Natural killer cell (primary cell): Measurements from ENCODE around the gene FKBP15. TPM values are rescaled to one million over a fixed set of nuclear protein-coding genes. Genes with fewer than 3 reads are reported as not detected.

Experiments used
- ATAC-seq, 3 donors: fragments of 150-1000 bp in 2 of 3; fragments of 200-7000 bp in 1 of 3; cut with Tn5 transposase; 1 replicate in 1 of 3; 2 replicates in 2 of 3; pipeline ENCODE4 v1.10.0; 2021; ENCODE audit warnings: mild to moderate bottlenecking in 2 of 3, moderate library complexity in 2 of 3
- DNase-seq, 2 donors: peaks; one replicate each; pipeline versions ENCODE4 v3.0.0 to v3.0.0-alpha.2; 2013 to 2021; ENCODE audit warnings: mixed read lengths in 1 of 2
- H3K27ac ChIP-seq: one replicate; pipeline ENCODE4 v1.5.1; 2013; ENCODE audit warnings: mild to moderate bottlenecking, low read length
- H3K27me3 ChIP-seq: one replicate; pipeline ENCODE4 v1.6.1; 2013; ENCODE audit warnings: low read length; ENCODE audit not compliant: control insufficient read depth, insufficient read depth
- H3K36me3 ChIP-seq: one replicate; pipeline ENCODE4 v1.6.1; 2013; ENCODE audit warnings: low read length; ENCODE audit not compliant: control insufficient read depth, insufficient read depth
- H3K4me1 ChIP-seq: one replicate; pipeline ENCODE4 v1.6.1; 2013; ENCODE audit warnings: low read length; ENCODE audit not compliant: control insufficient read depth, insufficient read depth
- H3K4me3 ChIP-seq: one replicate; pipeline ENCODE4 v1.5.1; 2013; ENCODE audit warnings: low read length
- H3K9me3 ChIP-seq: one replicate; pipeline ENCODE4 v1.6.1; 2013; ENCODE audit warnings: low read length; ENCODE audit not compliant: control insufficient read depth, insufficient read depth
- H3K27ac Mint-ChIP-seq, 2 donors: one replicate each; pipeline ENCODE4 v1.8.0; 2022; ENCODE audit warnings: mild to moderate bottlenecking in 2 of 2, mixed read lengths in 2 of 2, moderate library complexity in 1 of 2
- H3K27me3 Mint-ChIP-seq, 2 donors: one replicate each; pipeline ENCODE4 v1.8.0; 2022; ENCODE audit warnings: low read depth in 2 of 2, mixed read lengths in 2 of 2
- H3K36me3 Mint-ChIP-seq: one replicate; pipeline ENCODE4 v1.8.0; 2022; ENCODE audit warnings: mixed read lengths
- H3K4me1 Mint-ChIP-seq, 2 donors: one replicate each; pipeline ENCODE4 v1.8.0; 2022; ENCODE audit warnings: mixed read lengths in 2 of 2
- H3K4me3 Mint-ChIP-seq: one replicate; pipeline ENCODE4 v1.8.0; 2022; ENCODE audit warnings: mild to moderate bottlenecking, moderate library complexity, mixed read lengths
- H3K9me3 Mint-ChIP-seq, 2 donors: one replicate each; pipeline ENCODE4 v1.8.0; 2022; ENCODE audit warnings: mixed read lengths in 2 of 2
- CTCF ChIP-seq: fragments of 200-600 bp; IDR thresholded peaks from one replicate; pipeline ENCODE4 v1.8.0; 2022; ENCODE audit warnings: antibody characterized with exemption
- WGBS: methylation state at CpG from one replicate; pipeline ENCODE4 v1.1.7; 2013; ENCODE audit warnings: missing lambda C conversion rate; ENCODE audit not compliant: insufficient coverage; 5-methylcytosine and 5-hydroxymethylcytosine counted together
- intact Hi-C: fragments of 100-400 bp; cut with micrococcal nuclease; formaldehyde crosslinking; loops from one replicate; pipeline ENCODE4 v1.14.2; 2022
- total RNA-seq, 4 donors: library from RNA; stranded (reverse); fragments of 120-200 nt in 1 of 4; gene quantifications; one replicate each; pipeline versions ENCODE4 v1.2.3 to v1.2.4, GENCODE V29; 2013 to 2022

The FKBP15 gene
- total RNA-seq, 3 donors from 2014 or later (not counting 1 experiment from before 2014, with no cell fraction given): 35.0 to 37.9 (median 35.9) TPM

- DNase-seq (no peak), ATAC-seq (no peak)
- H3K27ac ChIP-seq: no peak overlapping the region
- no peaks in the 10 kb centered on the region for H3K27me3 ChIP-seq
- Mint-ChIP-seq H3K4me3 (no peak overlapping the region), H3K27me3 (peaks cover 14 to 51% of the 10 kb centered on the region in 2 donors), H3K36me3 (no peaks in the 10 kb centered on the region), H3K4me1 (no peaks in the 10 kb centered on the region), H3K9me3 (no peaks in the 10 kb centered on the region), H3K27ac (no peak overlapping the region)
- no peaks in the 10 kb centered on the region for H3K4me1 ChIP-seq
- no peaks in the 10 kb centered on the region for H3K36me3 ChIP-seq
- intact Hi-C loops: no loop called here
- 68% methylated on average over 3 of the region's 3 CpGs for WGBS
- no peak for TF ChIP-seq CTCF
- no peak overlapping the region for H3K4me3 ChIP-seq
- no peaks in the 10 kb centered on the region for H3K9me3 ChIP-seq
Observed at GRCh38 chr9:113138760-113139159, 82.3 kb downstream of the FKBP15 start.

GRCh38 chr9:113137196-113138168, 83.6 kb downstream of the FKBP15 start:
- Histone ChIP-seq H3K9me3 (no peaks in the 10 kb centered on the region), H3K4me1 (no peaks in the 10 kb centered on the region), H3K4me3 (no peak overlapping the region), H3K27me3 (no peaks in the 10 kb centered on the region), H3K36me3 (no peaks in the 10 kb centered on the region), H3K27ac (no peak overlapping the region)
- Mint-ChIP-seq H3K4me3 (no peak overlapping the region), H3K27ac (no peak overlapping the region), H3K36me3 (no peaks in the 10 kb centered on the region), H3K4me1 (no peaks in the 10 kb centered on the region), H3K9me3 (no peaks in the 10 kb centered on the region), H3K27me3 (peaks cover 17 to 43% of the 10 kb centered on the region in 2 donors)
- DNase-seq (no peak), ATAC-seq (no peak)
- TF ChIP-seq CTCF: no peak
- 69% methylated on average over 8 of the region's 9 CpGs for WGBS
- intact Hi-C loops: no loop called here

- no peaks in the 10 kb centered on the region for H3K36me3 ChIP-seq
- no peak for TF ChIP-seq CTCF
- intact Hi-C loops: no loop called here
- no peak overlapping the region for H3K27ac ChIP-seq
- no peaks in the 10 kb centered on the region for H3K9me3 Mint-ChIP-seq
- DNase-seq: no peak
- ATAC-seq: no peak
- H3K36me3 Mint-ChIP-seq: no peaks in the 10 kb centered on the region
- H3K4me1 Mint-ChIP-seq: no peaks in the 10 kb centered on the region
- H3K27ac Mint-ChIP-seq: no peak overlapping the region
- H3K27me3 ChIP-seq: peaks cover 5% of the 10 kb centered on the region
- no peaks in the 10 kb centered on the region for H3K9me3 ChIP-seq
- H3K27me3 Mint-ChIP-seq: peaks cover 28 to 52% of the 10 kb centered on the region in 2 donors
- WGBS: 25% methylated on average over 3 of the region's 3 CpGs
- H3K4me1 ChIP-seq: no peaks in the 10 kb centered on the region
- H3K4me3 ChIP-seq: no peak overlapping the region
- no peak overlapping the region for H3K4me3 Mint-ChIP-seq
Observed at GRCh38 chr9:113131689-113132151, 89.4 kb downstream of the FKBP15 start.
